HCT116 (cell line): ENCODE data around the gene APC2. TPM values are rescaled to one million over a fixed set of nuclear protein-coding genes. Genes with fewer than 3 reads are reported as not detected.

Source experiments
- ATAC-seq: fragments of 200-7000 bp; cut with Tn5 transposase; 2 replicates; pipeline ENCODE4 v1.9.1; 2020; ENCODE audit warnings: mild to moderate bottlenecking, moderate library complexity
- BruUV-seq: library from RNA; stranded (reverse); fragments of 400-500 nt; replicated peaks from 2 replicates; lab custom pipeline; 2021; lab: Mats Ljungman, UMichigan
- CTCF ChIA-PET: fragments of 300-600 bp; sonication (Branson Sonifier 250); formaldehyde crosslinking; loops from one replicate; lab custom pipeline; 2021; ENCODE audit warnings: antibody characterized with exemption; lab: Charles Lee
- POLR2A ChIA-PET: fragments of 300-600, 350-600 bp; sonication (Branson Sonifier 250); formaldehyde crosslinking; loops from one replicate; lab custom pipeline; 2021; ENCODE audit warnings: antibody characterized with exemption; lab: Charles Lee
- RAD21 ChIA-PET, 2 experiments: fragments of 300-600 bp; sonication (Branson Sonifier 250); formaldehyde crosslinking; loops; one replicate each; lab custom pipeline; 2023; ENCODE audit warnings: low total read pairs in 2 of 2; ENCODE audit not compliant: uncharacterized antibody in 2 of 2, unreplicated experiment in 2 of 2, low non-redundant PET in 1 of 2; lab: Charles Lee
- DNase-seq: peaks from one replicate; pipeline ENCODE4 v3.0.0-alpha.2; 2010; ENCODE audit warnings: low read depth, low spot score
- H2AFZ ChIP-seq: fragments of 200-600 bp; shearing (Covaris generic), sonication (generic); 2 replicates; pipeline ENCODE4 v1.6.1; 2017; ENCODE audit warnings: low read depth, mixed run types, mixed read lengths, antibody characterized with exemption, low read length; ENCODE audit not compliant: poor library complexity, severe bottlenecking
- H3K27ac ChIP-seq: 2 replicates; pipeline ENCODE4 v1.5.1; 2012; ENCODE audit warnings: low read depth, low read length
- H3K27me3 ChIP-seq: fragments of 200-600 bp; sonication (generic); 2 replicates; pipeline ENCODE4 v1.6.1; 2016; ENCODE audit warnings: mixed run types, low read length, mixed read lengths; ENCODE audit not compliant: insufficient read depth
- H3K36me3 ChIP-seq, 2 experiments: fragments of 200-500 bp in 1 of 2; fragments of 200-600 bp in 1 of 2; sonication (Bioruptor generic) in 1 of 2; sonication (generic) in 1 of 2; 2 replicates each; pipeline versions ENCODE4 v1.5.1 to v1.6.1; 2014 to 2016; ENCODE audit warnings: low read length in 2 of 2, inconsistent platforms in 1 of 2, mixed read lengths in 1 of 2, mixed run types in 1 of 2; ENCODE audit not compliant: insufficient read depth in 2 of 2, control insufficient read depth in 1 of 2
- H3K4me1 ChIP-seq, 2 experiments: fragments of 200-600 bp in 1 of 2; sonication (generic) in 1 of 2; 2 replicates each; pipeline versions ENCODE4 v1.5.1 to v1.6.1; 2012 to 2017; ENCODE audit warnings: low read length in 2 of 2, inconsistent platforms in 1 of 2, mild to moderate bottlenecking in 1 of 2, mixed read lengths in 1 of 2, mixed run types in 1 of 2, moderate library complexity in 1 of 2; ENCODE audit not compliant: insufficient read depth in 2 of 2, control insufficient read depth in 1 of 2
- H3K4me2 ChIP-seq: fragments of 200-600 bp; sonication (generic); 2 replicates; pipeline ENCODE4 v1.6.1; 2017; ENCODE audit warnings: mixed run types, low read length, mixed read lengths
- H3K4me3 ChIP-seq, 2 experiments: fragments of 200-600 bp in 1 of 2; sonication (generic) in 1 of 2; replicated peaks in 1 of 2; 2 replicates each; pipeline ENCODE4 v1.5.1; 2011 to 2016; ENCODE audit warnings: low read length in 2 of 2, control low read depth in 1 of 2, low read depth in 1 of 2, mild to moderate bottlenecking in 1 of 2, mixed read lengths in 1 of 2, mixed run types in 1 of 2
- H3K79me2 ChIP-seq: fragments of 200-600 bp; sonication (generic); 2 replicates; pipeline ENCODE4 v1.6.1; 2017; ENCODE audit warnings: mild to moderate bottlenecking, mixed run types, low read length, moderate library complexity, mixed read lengths; ENCODE audit not compliant: insufficient read depth
- H3K9ac ChIP-seq: fragments of 200-600 bp; sonication (generic); 2 replicates; pipeline ENCODE4 v1.6.1; 2016; ENCODE audit warnings: low read length, mixed read lengths
- H3K9me2 ChIP-seq: fragments of 200-600 bp; sonication (generic), shearing (Covaris generic); 2 replicates; pipeline ENCODE4 v1.6.1; 2017; ENCODE audit warnings: mixed run types, mild to moderate bottlenecking, moderate library complexity; ENCODE audit not compliant: insufficient read depth
- H3K9me3 ChIP-seq, 2 experiments: fragments of 200-500 bp in 1 of 2; fragments of 200-600 bp in 1 of 2; sonication (Bioruptor generic) in 1 of 2; sonication (generic) in 1 of 2; 2 replicates each; pipeline ENCODE4 v1.6.1; 2014 to 2017; ENCODE audit warnings: low read length in 2 of 2, mixed read lengths in 2 of 2, inconsistent platforms in 1 of 2, low read depth in 1 of 2, mild to moderate bottlenecking in 1 of 2, mixed run types in 1 of 2, moderate library complexity in 1 of 2; ENCODE audit not compliant: control insufficient read depth in 1 of 2, insufficient read depth in 1 of 2
- H4K20me1 ChIP-seq: fragments of 200-600 bp; sonication (generic), shearing (Covaris generic); 2 replicates; pipeline ENCODE4 v1.6.1; 2017; ENCODE audit warnings: mixed run types, mild to moderate bottlenecking, moderate library complexity; ENCODE audit not compliant: insufficient read depth
- ATF3 ChIP-seq: IDR thresholded peaks from 2 replicates; pipeline ENCODE4 v1.6.1; 2012
- CBX3 ChIP-seq: IDR thresholded peaks from 2 replicates; pipeline ENCODE4 v1.6.1; 2012; ENCODE audit warnings: low read depth
- CEBPB ChIP-seq: IDR thresholded peaks from 2 replicates; pipeline ENCODE4 v1.6.1; 2012; ENCODE audit warnings: low read depth
- ELF1 ChIP-seq: IDR thresholded peaks from 2 replicates; pipeline ENCODE4 v1.6.1; 2012; ENCODE audit warnings: low read depth, borderline replicate concordance
- EZH2 ChIP-seq: fragments of 200-600 bp; sonication (generic); IDR thresholded peaks from 2 replicates; pipeline ENCODE4 v1.6.1; 2017; ENCODE audit warnings: antibody characterized with exemption, mixed run types
- EZH2phosphoT487 ChIP-seq: fragments of 200-600 bp; IDR thresholded peaks from 2 replicates; pipeline ENCODE4 v1.6.1; 2018; ENCODE audit warnings: antibody characterized with exemption, borderline replicate concordance
- FOSL1 ChIP-seq: IDR thresholded peaks from 2 replicates; pipeline ENCODE4 v1.6.1; 2012; ENCODE audit warnings: low read depth
- JUND ChIP-seq: IDR thresholded peaks from 2 replicates; pipeline ENCODE4 v1.6.1; 2012
- MAX ChIP-seq: IDR thresholded peaks from 2 replicates; pipeline ENCODE4 v1.6.1; 2012
- POLR2A ChIP-seq: IDR thresholded peaks from 2 replicates; pipeline ENCODE4 v1.7.0; 2011; ENCODE audit warnings: borderline replicate concordance; ENCODE audit not compliant: insufficient read depth, insufficient read length; ENCODE audit errors: extremely low read depth
- REST ChIP-seq: IDR thresholded peaks from 2 replicates; pipeline ENCODE4 v1.6.1; 2012; ENCODE audit warnings: low read depth
- SP1 ChIP-seq: IDR thresholded peaks from 2 replicates; pipeline ENCODE4 v1.6.1; 2012; ENCODE audit warnings: low read depth
- SRF ChIP-seq: IDR thresholded peaks from 2 replicates; pipeline ENCODE4 v1.6.1; 2012; ENCODE audit warnings: low read depth
- TCF7L2 ChIP-seq: IDR thresholded peaks from 2 replicates; pipeline ENCODE4 v1.7.0; 2011; ENCODE audit warnings: borderline replicate concordance, inconsistent platforms; ENCODE audit not compliant: insufficient read depth, insufficient read length; ENCODE audit errors: extremely low read depth
- YY1 ChIP-seq: IDR thresholded peaks from 2 replicates; pipeline ENCODE4 v1.6.1; 2011; ENCODE audit warnings: low read length, low read depth, moderate library complexity, mild to moderate bottlenecking; ENCODE audit not compliant: insufficient replicate concordance; ENCODE audit errors: extremely low read depth
- ZBTB33 ChIP-seq: IDR thresholded peaks from 2 replicates; pipeline ENCODE4 v1.6.1; 2011; ENCODE audit warnings: mild to moderate bottlenecking, low read length, moderate library complexity; ENCODE audit not compliant: insufficient replicate concordance; ENCODE audit errors: extremely low read depth
- ZFX ChIP-seq: fragments of 450-650 bp; IDR thresholded peaks from 2 replicates; pipeline ENCODE4 v1.6.1; 2017
- ZNF274 ChIP-seq: fragments of 200-500 bp; sonication (Bioruptor generic); IDR thresholded peaks from 2 replicates; pipeline ENCODE4 v1.6.1; 2014; ENCODE audit warnings: mild to moderate bottlenecking, low read depth, low read length, inconsistent platforms
- intact Hi-C: fragments of 100-400 bp; cut with micrococcal nuclease; formaldehyde crosslinking; loops from 2 replicates; pipeline ENCODE4 v1.10.0; 2022
- total RNA-seq: library from RNA; stranded (reverse); gene quantifications from one replicate; pipeline ENCODE4 v1.2.1, GENCODE V29; 2021; ENCODE audit not compliant: unreplicated experiment

Gene APC2
- total RNA-seq, 1 experiment from 2014 or later: 1.6 TPM

- Histone ChIP-seq H3K79me2 (peaks cover 96% of the 10 kb centered on the region), H4K20me1 (peaks cover 19% of the 10 kb centered on the region; the same call in 1 of the 2 replicates), H3K27ac (no peak overlapping the region), H3K4me2 (no peak overlapping the region), H3K9me3 (no peaks in the 10 kb centered on the region), H3K9ac (no peak overlapping the region), H3K27me3 (no peaks in the 10 kb centered on the region), H3K36me3 (peaks cover 44 to 72% of the 10 kb centered on the region in 2 experiments), H2AFZ (no peak overlapping the region), H3K9me2 (no peaks in the 10 kb centered on the region), H3K4me1 (peaks cover 17 to 22% of the 10 kb centered on the region in 2 experiments; a peak in 3 of 4 replicates), H3K4me3 (no peak overlapping the region)
- DNase-seq: no peak
- POLR2A ChIA-PET: no interaction called here
- TF ChIP-seq JUND (no peak), CEBPB (no peak), POLR2A (no peak), ATF3 (no peak), EZH2 (no peak), YY1 (no peak), SP1 (no peak), ZBTB33 (no peak), ELF1 (no peak), ZFX (no peak), ZNF274 (no peak), TCF7L2 (no peak), EZH2phosphoT487 (no peak), MAX (no peak), REST (no peak), CBX3 (no peak), SRF (no peak), FOSL1 (no peak)
- CTCF ChIA-PET: no interaction called here
- RAD21 ChIA-PET: no interaction called here
- no TSS peak for BruUV-seq
- intact Hi-C loops: no loop called here
- no peak for ATAC-seq
These were observed 30.8 kb upstream of the APC2 start for GRCh38 chr19:1418951-1419738.
